NCI-H82 treated with DMSO at 0.1 percent for 48 hours (cell line): ENCODE data around the gene NECTIN4.
"Not testable (repeated sequence)": the region's sequence is repeated elsewhere in the genome, so short reads cannot be mapped to it uniquely, and the experiment has no call there.

Source experiments
- DNase-seq: peaks from one replicate; lab custom pipeline; 2025; ENCODE audit not compliant: unreplicated experiment; lab: John Stamatoyannopoulos, UW

NECTIN4 gene

DNA sequence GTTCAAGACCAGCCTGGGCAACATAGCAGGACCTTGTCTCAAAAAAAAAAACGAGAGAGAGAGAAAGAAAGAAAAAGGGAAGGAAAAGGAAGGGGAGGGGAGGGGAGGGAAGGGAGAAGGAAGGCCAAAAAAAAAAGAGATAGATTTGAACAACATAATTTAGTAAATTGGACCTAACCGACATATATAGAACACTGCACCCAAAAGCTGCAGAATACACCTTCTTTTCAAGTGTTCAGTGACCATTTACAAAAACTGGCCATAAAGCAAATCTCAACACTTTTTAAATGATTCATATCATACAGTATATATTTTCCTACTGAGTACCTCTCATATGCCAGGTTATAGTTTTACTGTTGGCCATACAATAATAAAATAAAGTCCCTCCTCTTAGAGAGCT lies 57.5 kb downstream of the NECTIN4 start:
- DNase-seq = no peak

DNA sequence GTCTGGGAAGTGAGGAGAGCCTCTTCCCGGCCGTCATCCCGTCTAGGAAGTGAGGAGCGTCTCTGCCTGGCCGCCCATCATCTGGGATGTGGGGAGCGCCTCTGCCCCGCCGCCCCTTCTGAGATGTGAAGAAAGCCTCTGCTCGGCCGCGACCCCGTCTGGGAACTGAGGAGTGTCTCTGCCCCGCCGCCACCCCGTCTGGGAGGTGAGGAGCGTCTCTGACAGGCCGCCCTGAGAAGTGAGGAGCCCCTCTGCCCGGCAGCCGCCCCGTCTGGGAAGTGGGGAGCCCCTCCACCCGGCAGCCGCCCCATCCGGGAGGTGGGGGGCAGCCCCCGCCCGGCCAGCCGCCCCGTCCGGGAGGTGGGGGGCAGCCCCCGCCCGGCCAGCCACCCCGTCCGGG lies 59.9 kb downstream of the NECTIN4 start:
- not testable (repeated sequence) for DNase-seq

DNA sequence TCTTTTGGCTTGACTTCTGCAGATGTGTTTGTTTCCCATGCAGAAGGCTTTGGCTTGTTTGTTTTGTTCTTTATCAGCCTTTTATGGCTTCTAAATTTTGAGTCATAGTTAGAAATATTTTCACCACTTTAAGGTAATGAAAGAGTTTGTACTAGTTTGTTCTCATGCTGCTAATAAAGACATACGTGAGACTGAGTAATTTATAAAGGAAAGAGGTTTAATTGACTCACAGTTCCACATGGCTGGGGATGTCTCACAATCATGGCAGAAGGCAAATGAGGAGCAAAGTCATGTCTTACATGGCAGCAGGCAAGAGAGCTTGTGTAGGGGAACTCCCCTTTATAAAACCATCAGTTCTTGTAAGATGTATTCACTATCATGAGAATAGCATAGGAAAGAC lies 62.4 kb downstream of the NECTIN4 start:
- not testable (repeated sequence) for DNase-seq

DNA sequence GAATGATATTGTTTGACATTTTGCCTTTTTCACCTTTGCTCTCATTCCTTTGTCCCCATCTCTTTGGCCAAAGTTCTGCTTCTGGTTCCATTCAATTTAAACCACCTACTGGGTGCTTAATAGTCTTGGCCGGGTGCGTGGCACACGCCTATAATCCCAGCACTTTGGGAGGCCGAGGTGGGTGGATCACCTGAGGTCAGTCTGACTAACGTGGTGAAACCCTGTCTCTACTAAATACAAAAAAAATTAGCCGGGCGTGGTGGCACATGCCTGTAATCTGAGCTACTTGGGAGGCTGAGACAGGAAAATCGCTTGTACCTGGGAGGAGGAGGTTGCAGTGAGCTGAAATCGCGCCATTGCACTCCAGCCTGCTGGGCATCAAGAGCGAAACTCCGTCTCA lies 66.9 kb downstream of the NECTIN4 start:
- DNase-seq = not testable (repeated sequence)

DNA sequence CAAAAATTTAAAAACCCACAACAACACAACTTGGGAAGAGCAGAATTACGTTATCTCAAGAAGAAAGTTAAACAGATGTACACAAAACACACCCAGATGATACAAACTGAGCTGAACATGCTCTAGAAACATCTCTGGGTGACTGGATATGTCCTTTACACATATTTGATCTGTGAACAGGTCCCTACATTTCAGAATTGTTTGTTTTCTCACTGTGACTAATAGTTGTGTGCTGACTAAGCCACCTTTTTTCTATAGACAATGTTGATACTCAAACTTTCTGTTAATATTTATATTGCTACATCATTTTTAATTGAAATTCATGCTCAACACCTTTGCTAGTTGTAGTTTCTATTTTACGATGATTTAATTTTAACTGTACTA lies 67.4 kb downstream of the NECTIN4 start:
- no peak for DNase-seq

DNA sequence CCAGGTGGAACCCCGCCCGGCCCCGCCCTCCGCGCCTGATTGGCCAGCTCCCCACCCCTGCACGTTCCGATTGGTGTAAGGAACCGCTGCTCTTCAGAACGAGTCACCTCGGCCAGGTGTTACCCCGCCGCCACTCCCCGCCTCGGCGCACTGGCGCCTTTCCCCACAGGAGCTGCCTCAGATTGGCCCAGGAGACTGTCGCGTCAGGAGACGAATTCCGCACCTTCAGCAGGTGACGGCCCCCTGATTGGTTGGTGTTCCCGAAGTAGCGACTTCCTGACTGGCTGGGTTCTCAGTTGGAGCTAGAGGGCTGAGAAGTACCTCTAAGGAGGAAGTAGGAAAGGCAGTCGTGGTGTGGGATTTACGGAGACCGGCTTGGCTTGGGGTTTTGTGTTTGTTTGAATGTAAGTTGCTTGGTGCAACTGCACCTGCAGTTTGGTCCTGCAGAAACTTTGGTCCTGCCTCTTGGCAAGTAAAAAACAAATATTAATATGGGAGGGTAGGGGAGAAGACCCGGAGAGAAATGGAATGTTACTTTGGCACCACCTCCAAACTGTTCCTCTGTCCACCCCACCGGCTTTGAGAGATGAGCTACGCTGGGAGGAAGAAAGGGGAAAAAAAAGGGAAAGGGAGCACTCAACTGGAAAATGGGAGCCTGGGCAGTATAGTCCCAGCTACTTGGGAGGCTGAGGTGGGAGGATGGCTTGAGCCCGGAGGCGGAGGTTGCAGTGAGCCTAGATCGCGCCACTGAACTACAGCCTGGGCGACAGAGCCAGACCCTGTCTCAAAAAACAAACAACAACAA lies 68.0 kb downstream of the NECTIN4 start:
- peak; percentile 68 for DNase-seq
